ENCODE measurements around the gene STUM. TPM values are rescaled to one million over a fixed set of nuclear protein-coding genes. Genes with fewer than 3 reads are reported as not detected.
A peak's percentile ranks its signal among the peaks of the same experiment; 100 is the strongest.

The STUM gene
- total and polyA plus RNA-seq, 10 of the 15 experiments (the other 5 are each of a cell fraction or from before 2014, with no cell fraction given), result under 0.01 to 0.15 (median 0.09) TPM; not detected in 5

GRCh38 chr1:226653311-226653921 lies 104.9 kb downstream of the STUM start:
- in situ Hi-C loops (cut with MboI) (no loop called here), intact Hi-C loops (cut with micrococcal nuclease; ENCODE audit: unreplicated experiment) (loop anchor here (2.0 kb wide), 1 partner anchor 49 kb away; no protein-coding TSS in a partner anchor)
- DNase-seq (ENCODE audit: low read depth, low spot score) (no peak), ATAC-seq (peak; percentile 85), FAIRE-seq (no peak)
- no TSS peak for BruUV-seq (replicated peaks)
- Histone ChIP-seq H3K4me2 (ENCODE audit: control insufficient read depth, insufficient read depth) (peak overlapping the region; percentile 89), H2AFZ (ENCODE audit: control insufficient read depth, low read depth, low read length) (0 out of 2 replicates have a peak overlapping the region, but pooled peaks have one; percentile 15), H3K4me1 (ENCODE audit: control insufficient read depth, insufficient read depth, low read length) (peaks cover 42% of the 10 kb centered on the region), H3K79me2 (ENCODE audit: control insufficient read depth, insufficient read depth, low read length) (peaks cover 24% of the 10 kb centered on the region), H3K9ac (ENCODE audit: control insufficient read depth, insufficient read depth, low read length) (peak overlapping the region; percentile 50), H4K20me1 (ENCODE audit: control insufficient read depth, insufficient read depth) (peaks cover 5% of the 10 kb centered on the region; the same call in 1 of the 2 replicates), H3K36me3 (ENCODE audit: control insufficient read depth in 2 of 2, insufficient read depth in 2 of 2, low read length in 1 of 2) (peaks cover 3 to 8% of the 10 kb centered on the region in 2 experiments; a peak in 3 of 4 replicates), H3K27ac (ENCODE audit: control insufficient read depth, insufficient read depth) (peak overlapping the region; percentile 68), H3K9me3 (replicated peaks; ENCODE audit: control insufficient read depth, insufficient read depth, low read length) (no peaks in the 10 kb centered on the region), H3K27me3 (replicated peaks in 1 of 2; ENCODE audit: control insufficient read depth in 2 of 2, insufficient read depth in 2 of 2, low read length in 1 of 2) (no peaks in the 10 kb centered on the region), H3K4me3 (no peak overlapping the region)
- ChIA-PET POLR2A (interaction anchor here (0.8 to 1.7 kb wide), 11 partner anchors 9 to 171 kb away, joined by 3 to 9 read pairs (median 4); no protein-coding TSS in a partner anchor), SMC1A (ENCODE audit: uncharacterized antibody, unreplicated experiment) (interaction anchor here (0.8 to 3.5 kb wide), 18 partner anchors 9 to 229 kb away, joined by 3 to 34 read pairs (median 6); partner anchors contain the start of gene ITPKB), RAD21 (ENCODE audit: unreplicated experiment) (interaction anchor here (1.0 to 2.9 kb wide), 13 partner anchors 10 to 230 kb away, joined by 3 to 17 read pairs (median 4); partner anchors contain the start of gene ITPKB), CTCF (interaction anchor here (1.0 to 2.5 kb wide), 17 partner anchors 9 to 175 kb away, joined by 3 to 12 read pairs (median 4); no protein-coding TSS in a partner anchor)
- WGBS (ENCODE audit: insufficient coverage, insufficient replicate concordance, low lambda C conversion rate, missing lambda C conversion rate), result 5% methylated on average over 11 of the region's 11 CpGs
- no peak for TF ChIP-seq BCL11A (IDR thresholded peaks at IDR 0.05; ENCODE audit: low read depth, low read length)
- TF ChIP-seq BACH1 (IDR thresholded peaks at IDR 0.05; ENCODE audit: borderline replicate concordance), result no peak
- no peak for TF ChIP-seq CTCF (IDR thresholded peaks at IDR 0.05 in 2 of 3, conservative IDR thresholded peaks at IDR 0.05 in 1 of 3; ENCODE audit: control insufficient read depth in 2 of 3, extremely low read depth in 1 of 3, insufficient read depth in 1 of 3, low read depth in 3 of 3, low read length in 3 of 3)
- peak; percentile 73 for TF ChIP-seq TCF12 (IDR thresholded peaks at IDR 0.05; ENCODE audit: low read depth, low read length)
- no peak for TF ChIP-seq HSF1 (IDR thresholded peaks at IDR 0.05; ENCODE audit: low read depth, low read length)
- TF ChIP-seq ZBTB40 (IDR thresholded peaks at IDR 0.05; ENCODE audit: borderline replicate concordance), result no peak
- TF ChIP-seq BRCA1 (IDR thresholded peaks at IDR 0.05; ENCODE audit: low read depth, low read length), result no peak
- peak; percentile 45 for TF ChIP-seq MEF2B (IDR thresholded peaks at IDR 0.05; ENCODE audit: partially characterized antibody, poor library complexity, severe bottlenecking)
- TF ChIP-seq PKNOX1 (IDR thresholded peaks at IDR 0.05), result peak; percentile 68
- TF ChIP-seq ZBED1 (IDR thresholded peaks at IDR 0.05; ENCODE audit: borderline replicate concordance), result no peak
- TF ChIP-seq SUZ12 (IDR thresholded peaks at IDR 0.05; ENCODE audit: unreplicated experiment), result no peak
- no peak for TF ChIP-seq CBX3 (IDR thresholded peaks at IDR 0.05; ENCODE audit: borderline replicate concordance, low read depth)
